ENCODE measurements around the gene CPED1.
"Not testable (repeated sequence)": the region's sequence is repeated elsewhere in the genome, so short reads cannot be mapped to it uniquely, and the experiment has no call there.

CPED1 gene

DNA sequence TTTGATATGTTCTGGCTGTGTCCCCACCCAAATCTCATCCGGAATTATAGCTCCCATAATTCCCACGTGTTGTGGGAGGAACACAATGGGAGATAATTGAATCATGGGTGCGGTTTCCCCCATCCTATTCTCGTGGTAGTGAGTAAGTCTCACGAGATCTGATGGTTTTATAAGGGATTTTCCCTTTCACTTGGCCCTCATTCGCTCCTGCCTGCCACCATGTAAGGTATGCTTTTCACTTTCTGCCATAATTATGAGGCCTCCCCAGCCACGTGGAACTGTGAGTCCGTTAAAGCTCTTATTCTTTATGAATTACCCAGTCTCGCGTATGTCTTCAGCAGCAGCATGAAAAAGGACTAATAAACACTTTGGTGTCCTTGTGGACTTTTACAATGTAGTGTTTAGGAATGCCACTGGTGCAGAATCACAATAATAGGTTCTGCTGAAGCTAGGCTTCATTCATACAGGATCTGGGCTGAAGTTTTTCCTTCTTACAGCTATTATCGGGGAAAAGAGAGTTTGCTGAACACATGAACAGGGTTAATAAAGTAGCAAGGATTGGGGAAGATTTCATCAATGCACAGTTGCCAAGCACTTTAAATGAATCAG is 74.3 kb downstream of the CPED1 start:
- Histone ChIP-seq H3K9me3 (ENCODE audit: insufficient read depth, low read depth, low read length) (no peaks in the 10 kb centered on the region), H3K4me3 (ENCODE audit: low read length) (no peak overlapping the region), H3K4me1 (ENCODE audit: insufficient read depth, low read length) (no peaks in the 10 kb centered on the region), H3K27ac (ENCODE audit: low read depth, low read length) (no peak overlapping the region), H3K27me3 (ENCODE audit: insufficient read depth, low read length) (no peaks in the 10 kb centered on the region), H3K36me3 (ENCODE audit: insufficient read depth, low read length) (no peaks in the 10 kb centered on the region), H3K9ac (ENCODE audit: low read depth, low read length) (no peak overlapping the region)
- WGBS, result 81% methylated on average over 11 of the region's 11 CpGs

DNA sequence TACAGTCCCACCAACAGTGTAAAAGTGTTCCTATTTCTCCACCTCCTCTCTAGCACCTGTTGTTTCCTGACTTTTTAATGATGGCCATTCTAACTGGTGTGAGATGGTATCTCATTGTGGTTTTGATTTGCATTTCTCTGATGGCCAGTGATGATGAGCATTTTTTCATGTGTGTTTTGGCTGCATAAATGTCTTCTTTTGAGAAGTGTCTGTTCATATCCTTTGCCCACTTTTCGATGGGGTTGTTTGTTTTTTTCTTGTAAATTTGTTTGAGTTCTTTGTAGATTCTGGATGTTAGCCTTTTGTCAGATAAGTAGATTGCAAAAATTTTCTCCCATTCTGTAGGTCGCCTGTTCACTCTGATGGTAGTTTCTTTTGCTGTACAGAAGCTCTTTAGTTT is 79.2 kb downstream of the CPED1 start:
- 71% methylated on average over 1 of the region's 2 CpGs for WGBS
- H3K4me3 ChIP-seq (ENCODE audit: low read length); H3K9ac ChIP-seq (ENCODE audit: low read depth, low read length); H3K27ac ChIP-seq (ENCODE audit: low read depth, low read length); H3K9me3 ChIP-seq (ENCODE audit: insufficient read depth, low read depth, low read length); H3K36me3 ChIP-seq (ENCODE audit: insufficient read depth, low read length); H3K27me3 ChIP-seq (ENCODE audit: insufficient read depth, low read length); H3K4me1 ChIP-seq (ENCODE audit: insufficient read depth, low read length): not testable (repeated sequence)

DNA sequence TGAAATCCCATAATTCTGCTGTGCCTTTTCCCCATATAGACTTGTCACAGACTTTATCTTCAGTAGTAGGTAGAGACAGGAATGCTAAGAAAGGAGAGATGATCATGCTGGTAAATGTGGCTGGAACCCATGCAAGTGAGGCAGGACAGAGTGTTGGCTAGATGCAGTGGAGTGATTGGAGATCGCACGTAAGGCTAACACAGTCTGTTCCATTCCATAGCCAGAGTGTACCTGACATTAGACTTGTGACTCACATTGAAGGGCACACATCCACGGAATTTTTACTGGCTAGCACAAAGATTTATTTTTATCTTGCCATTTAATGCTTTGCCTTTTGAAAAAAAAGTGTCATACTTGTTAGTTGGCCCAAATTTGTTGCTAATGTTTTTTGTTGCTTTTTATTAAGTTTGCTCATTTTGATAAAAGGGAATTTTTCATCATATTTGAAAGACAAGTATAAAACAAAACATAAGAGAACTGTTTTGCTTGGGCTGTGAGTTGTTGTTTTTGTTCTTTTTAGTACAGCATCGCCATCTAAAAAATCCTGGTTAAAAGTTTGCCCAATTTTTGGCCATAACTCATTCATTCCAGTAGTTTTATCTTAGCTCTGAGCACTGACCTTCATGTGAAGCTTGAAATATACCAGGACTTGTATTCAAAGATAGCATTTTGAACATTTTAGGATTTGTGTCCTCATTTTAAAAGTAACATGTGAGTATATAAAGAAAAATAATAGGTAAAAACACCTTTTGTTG is 81.0 kb downstream of the CPED1 start:
- Histone ChIP-seq H3K4me1 (ENCODE audit: insufficient read depth, low read length) (peaks cover under 1% of the 10 kb centered on the region; the same call in 1 of the 2 replicates), H3K27ac (ENCODE audit: low read depth, low read length) (no peak overlapping the region), H3K27me3 (ENCODE audit: insufficient read depth, low read length) (no peaks in the 10 kb centered on the region), H3K36me3 (ENCODE audit: insufficient read depth, low read length) (no peaks in the 10 kb centered on the region), H3K4me3 (ENCODE audit: low read length) (no peak overlapping the region), H3K9me3 (ENCODE audit: insufficient read depth, low read depth, low read length) (no peaks in the 10 kb centered on the region), H3K9ac (ENCODE audit: low read depth, low read length) (no peak overlapping the region)
- 93% methylated on average over 4 of the region's 4 CpGs for WGBS

DNA sequence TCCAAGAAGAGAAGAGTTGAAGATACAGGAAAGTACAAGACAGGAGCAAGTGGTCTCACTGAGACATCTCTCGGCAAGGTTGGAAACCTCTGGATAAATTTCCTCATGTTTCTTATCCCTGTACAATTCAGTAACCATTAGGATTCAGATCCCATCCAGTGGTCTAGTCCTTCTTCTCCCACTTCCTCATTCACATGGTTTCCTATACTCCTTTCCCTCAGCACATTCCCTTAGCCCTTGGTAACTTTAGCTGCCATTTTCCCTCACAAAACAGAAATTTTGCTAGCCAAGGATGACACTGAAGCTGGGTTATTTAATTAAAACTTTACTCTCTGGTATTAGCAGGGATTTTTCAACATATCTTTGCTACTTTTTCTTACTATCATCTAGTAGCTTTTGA is 82.6 kb downstream of the CPED1 start:
- 87% methylated on average over 1 of the region's 1 CpG for WGBS

DNA sequence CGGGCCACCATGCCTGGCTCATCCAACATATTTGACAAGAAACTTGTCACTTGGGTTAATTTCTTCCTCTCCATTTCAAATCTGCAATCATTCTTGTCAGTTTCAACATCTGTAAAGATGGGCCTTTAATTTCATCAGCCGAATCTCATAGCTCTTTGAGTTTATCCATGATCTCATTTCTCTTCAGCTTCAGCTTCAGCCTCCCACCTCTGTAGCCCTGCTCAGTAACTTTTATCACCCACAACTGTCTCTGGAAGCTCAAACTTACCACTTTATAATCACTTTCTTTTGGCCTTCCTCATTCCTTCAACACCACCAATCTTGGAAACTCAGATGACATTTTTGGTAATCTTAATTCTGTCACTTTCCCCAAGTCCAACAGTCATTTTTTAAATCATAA is 83.2 kb downstream of the CPED1 start:
- H3K4me3 ChIP-seq (ENCODE audit: low read length), result no peak overlapping the region
- H3K27ac ChIP-seq (ENCODE audit: low read depth, low read length), result no peak overlapping the region
- no peaks in the 10 kb centered on the region for H3K36me3 ChIP-seq (ENCODE audit: insufficient read depth, low read length)
- no peaks in the 10 kb centered on the region for H3K9me3 ChIP-seq (ENCODE audit: insufficient read depth, low read depth, low read length)
- peaks cover 7% of the 10 kb centered on the region; the same call in 1 of the 2 replicates for H3K4me1 ChIP-seq (ENCODE audit: insufficient read depth, low read length)
- no peak overlapping the region for H3K9ac ChIP-seq (ENCODE audit: low read depth, low read length)
- H3K27me3 ChIP-seq (ENCODE audit: insufficient read depth, low read length), result no peaks in the 10 kb centered on the region
- WGBS, result 70% methylated on average over 2 of the region's 2 CpGs

More for the DNA sequence above, 82.6 kb downstream of the CPED1 start:
- H3K27me3 ChIP-seq (ENCODE audit: insufficient read depth, low read length), result no peaks in the 10 kb centered on the region
- H3K4me3 ChIP-seq (ENCODE audit: low read length), result no peak overlapping the region
- no peak overlapping the region for H3K27ac ChIP-seq (ENCODE audit: low read depth, low read length)
- peaks cover 7% of the 10 kb centered on the region; the same call in 1 of the 2 replicates for H3K4me1 ChIP-seq (ENCODE audit: insufficient read depth, low read length)
- no peaks in the 10 kb centered on the region for H3K9me3 ChIP-seq (ENCODE audit: insufficient read depth, low read depth, low read length)
- no peaks in the 10 kb centered on the region for H3K36me3 ChIP-seq (ENCODE audit: insufficient read depth, low read length)
- H3K9ac ChIP-seq (ENCODE audit: low read depth, low read length), result no peak overlapping the region

DNA sequence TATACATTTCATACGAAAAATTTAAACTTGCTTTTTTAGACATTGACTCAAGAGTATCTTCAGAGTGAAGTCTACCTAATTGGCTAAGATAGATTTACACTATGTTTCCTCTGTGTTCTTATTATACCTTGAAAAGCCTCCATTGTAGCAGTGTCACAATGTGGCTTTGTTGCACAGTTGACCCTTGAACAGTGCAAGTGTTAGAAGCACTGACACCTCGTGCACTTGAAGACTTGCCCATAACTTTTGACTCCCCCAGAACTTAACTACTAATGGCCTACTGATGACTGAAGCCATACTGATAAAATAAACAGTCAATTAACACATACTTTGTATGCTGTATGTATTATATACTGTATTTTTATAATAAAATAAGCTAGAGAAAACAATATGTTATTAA is 84.3 kb downstream of the CPED1 start:
- no peaks in the 10 kb centered on the region for H3K9me3 ChIP-seq (ENCODE audit: insufficient read depth, low read depth, low read length)
- no peak overlapping the region for H3K4me3 ChIP-seq (ENCODE audit: low read length)
- peaks cover 7% of the 10 kb centered on the region; the same call in 1 of the 2 replicates for H3K4me1 ChIP-seq (ENCODE audit: insufficient read depth, low read length)
- no peaks in the 10 kb centered on the region for H3K27me3 ChIP-seq (ENCODE audit: insufficient read depth, low read length)
- H3K36me3 ChIP-seq (ENCODE audit: insufficient read depth, low read length), result no peaks in the 10 kb centered on the region
- no peak overlapping the region for H3K27ac ChIP-seq (ENCODE audit: low read depth, low read length)
- WGBS, result 85% methylated on average over 2 of the region's 2 CpGs
- H3K9ac ChIP-seq (ENCODE audit: low read depth, low read length), result no peak overlapping the region

DNA sequence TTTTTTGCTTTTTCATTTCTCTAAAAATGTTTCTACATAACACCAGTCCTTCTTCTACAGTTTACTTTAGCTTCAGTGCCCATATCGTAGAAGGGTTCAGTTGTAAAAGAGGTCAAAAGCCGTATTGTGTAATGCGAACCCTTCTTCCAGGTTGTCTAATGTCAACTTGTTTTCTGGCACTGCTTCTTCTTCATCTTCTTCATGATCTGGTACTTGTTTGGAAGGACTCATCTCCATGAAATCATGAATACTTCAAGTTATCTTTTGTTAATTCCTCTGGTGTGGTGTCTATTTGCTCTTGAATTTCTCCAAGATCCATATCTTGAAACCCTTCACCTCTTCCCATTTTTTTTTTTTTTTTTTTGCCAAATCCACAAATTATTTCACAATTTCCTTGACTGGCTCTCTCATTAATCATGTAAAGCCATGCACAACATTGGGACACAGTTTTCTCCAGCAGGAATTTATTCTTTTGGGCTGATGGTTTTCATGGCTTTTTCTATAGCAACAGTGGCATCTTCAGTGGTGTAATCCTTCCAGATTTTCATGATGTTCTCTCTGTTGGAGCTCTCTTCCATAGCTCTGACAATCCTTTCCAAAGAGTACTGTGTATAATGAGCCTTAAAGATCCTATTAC is 85.1 kb downstream of the CPED1 start:
- Histone ChIP-seq H3K4me3 (ENCODE audit: low read length) (no peak overlapping the region), H3K27ac (ENCODE audit: low read depth, low read length) (no peak overlapping the region), H3K4me1 (ENCODE audit: insufficient read depth, low read length) (peaks cover 7% of the 10 kb centered on the region; the same call in 1 of the 2 replicates), H3K27me3 (ENCODE audit: insufficient read depth, low read length) (no peaks in the 10 kb centered on the region), H3K9me3 (ENCODE audit: insufficient read depth, low read depth, low read length) (no peaks in the 10 kb centered on the region), H3K9ac (ENCODE audit: low read depth, low read length) (no peak overlapping the region), H3K36me3 (ENCODE audit: insufficient read depth, low read length) (no peaks in the 10 kb centered on the region)
- WGBS, result 94% methylated on average over 3 of the region's 3 CpGs

DNA sequence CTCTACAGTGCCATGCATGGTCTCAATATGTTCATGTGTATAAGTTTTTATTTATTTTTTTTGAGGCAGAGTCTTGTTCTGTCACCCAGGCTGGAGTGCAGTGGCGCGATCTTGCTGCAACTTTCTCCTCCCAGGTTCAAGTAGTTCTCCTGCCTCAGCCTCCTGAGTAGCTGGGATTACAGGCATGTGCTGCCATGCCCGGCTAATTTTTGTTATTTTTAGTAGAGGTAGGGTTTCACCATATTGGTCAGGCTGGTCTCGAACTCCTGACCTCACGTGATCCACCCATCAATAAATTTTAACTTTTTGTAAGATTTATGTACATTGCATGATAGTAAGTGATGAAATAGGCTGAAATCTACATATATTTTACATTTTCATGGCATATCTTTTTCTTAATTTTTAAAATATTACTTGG is 86.9 kb downstream of the CPED1 start:
- not testable (repeated sequence) for H3K27ac ChIP-seq (ENCODE audit: low read depth, low read length)

DNA sequence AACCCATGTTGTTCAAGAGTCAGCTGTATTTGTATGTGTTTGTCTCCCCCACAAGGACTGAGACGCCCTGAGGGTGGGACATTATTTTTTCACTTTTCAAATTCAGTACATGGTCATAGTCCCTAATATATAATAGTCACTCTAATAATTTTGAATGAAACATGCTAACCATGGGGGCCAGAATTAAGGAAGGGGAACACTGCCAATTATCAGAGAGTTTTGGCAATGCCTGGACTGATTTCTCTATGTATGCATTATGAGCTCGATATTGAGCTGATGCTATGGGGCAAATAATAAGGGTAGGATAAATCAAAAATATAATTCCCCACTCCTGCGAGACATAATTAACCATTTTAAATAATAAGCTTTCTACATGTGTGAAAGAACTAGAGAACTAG is 87.4 kb downstream of the CPED1 start:
- no peaks in the 10 kb centered on the region for H3K27me3 ChIP-seq (ENCODE audit: insufficient read depth, low read length)
- no peaks in the 10 kb centered on the region for H3K36me3 ChIP-seq (ENCODE audit: insufficient read depth, low read length)
- WGBS, result 100% methylated on average over 1 of the region's 3 CpGs
- no peak overlapping the region for H3K4me3 ChIP-seq (ENCODE audit: low read length)
- H3K4me1 ChIP-seq (ENCODE audit: insufficient read depth, low read length), result peaks cover 7% of the 10 kb centered on the region; the same call in 1 of the 2 replicates
- H3K27ac ChIP-seq (ENCODE audit: low read depth, low read length), result no peak overlapping the region
- no peak overlapping the region for H3K9ac ChIP-seq (ENCODE audit: low read depth, low read length)
- H3K9me3 ChIP-seq (ENCODE audit: insufficient read depth, low read depth, low read length), result no peaks in the 10 kb centered on the region

More for the DNA sequence above, 86.9 kb downstream of the CPED1 start:
- H3K4me1 ChIP-seq (ENCODE audit: insufficient read depth, low read length); H3K27me3 ChIP-seq (ENCODE audit: insufficient read depth, low read length); H3K4me3 ChIP-seq (ENCODE audit: low read length); H3K36me3 ChIP-seq (ENCODE audit: insufficient read depth, low read length); H3K9me3 ChIP-seq (ENCODE audit: insufficient read depth, low read depth, low read length); H3K9ac ChIP-seq (ENCODE audit: low read depth, low read length): not testable (repeated sequence)
- 98% methylated on average over 3 of the region's 5 CpGs for WGBS

DNA sequence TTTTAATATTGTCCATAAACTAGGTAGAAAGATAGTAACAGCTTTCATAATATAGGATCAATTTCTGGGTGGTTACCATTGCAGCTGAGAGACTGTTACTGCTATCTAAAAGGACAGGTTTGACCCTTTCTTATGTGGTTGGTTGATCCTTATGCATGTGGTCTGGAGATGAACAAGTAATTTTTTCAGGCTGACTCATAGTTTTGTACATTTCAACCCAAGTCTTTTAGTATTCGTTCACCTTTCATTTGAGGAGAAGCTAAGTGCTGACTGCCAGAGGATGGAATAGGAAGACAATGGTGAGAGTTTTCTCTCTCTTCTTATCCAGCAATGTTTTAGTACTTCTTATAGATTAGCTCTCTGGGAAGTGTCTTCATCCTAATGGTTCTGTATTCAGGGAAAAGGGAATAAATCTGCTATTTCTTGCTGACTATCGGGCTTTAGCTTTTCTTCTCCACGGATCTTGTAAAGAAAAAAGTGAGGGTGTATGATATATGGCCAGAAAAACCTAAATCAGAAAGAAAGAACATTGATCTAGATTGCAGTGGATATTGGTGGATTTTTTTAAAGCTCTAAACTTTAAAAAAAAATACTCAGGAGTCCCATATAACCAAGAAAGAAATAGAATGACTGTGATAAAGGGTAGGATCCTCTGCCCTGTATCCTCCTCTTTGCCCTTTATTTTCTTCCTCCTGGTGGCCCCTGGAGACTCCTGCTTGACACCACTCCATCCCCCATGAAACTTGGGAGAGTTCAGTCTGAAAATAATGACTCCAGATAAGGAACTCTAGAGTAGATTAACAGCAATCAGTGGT is 88.0 kb downstream of the CPED1 start:
- no peak overlapping the region for H3K27ac ChIP-seq (ENCODE audit: low read depth, low read length)
- H3K27me3 ChIP-seq (ENCODE audit: insufficient read depth, low read length), result no peaks in the 10 kb centered on the region
- H3K9ac ChIP-seq (ENCODE audit: low read depth, low read length), result no peak overlapping the region
- H3K4me3 ChIP-seq (ENCODE audit: low read length), result no peak overlapping the region
- 88% methylated on average over 2 of the region's 3 CpGs for WGBS
- H3K36me3 ChIP-seq (ENCODE audit: insufficient read depth, low read length), result no peaks in the 10 kb centered on the region
- peaks cover 7% of the 10 kb centered on the region; the same call in 1 of the 2 replicates for H3K4me1 ChIP-seq (ENCODE audit: insufficient read depth, low read length)
- no peaks in the 10 kb centered on the region for H3K9me3 ChIP-seq (ENCODE audit: insufficient read depth, low read depth, low read length)
